Measurements from ENCODE around the gene FBN1. TPM values are rescaled to one million over a fixed set of nuclear protein-coding genes. Genes with fewer than 3 reads are reported as not detected.
A peak's percentile ranks its signal among the peaks of the same experiment; 100 is the strongest.

Gene FBN1
- total RNA-seq, 1 experiment from 2014 or later = 5.2 TPM

- TF ChIP-seq AR (CRISPR knock-in tag; IDR thresholded peaks at IDR 0.05) = no peak
- TF ChIP-seq ZMAT4 (CRISPR knock-in tag; IDR thresholded peaks at IDR 0.05) = no peak
- no peak for TF ChIP-seq TEAD1 (CRISPR knock-in tag; IDR thresholded peaks at IDR 0.05)
- TF ChIP-seq CREM (CRISPR knock-in tag; IDR thresholded peaks at IDR 0.05) = no peak
These were observed 237.9 kb downstream of the FBN1 start (continued) for GRCh38 chr15:48407646-48408045.

GRCh38 chr15:48406911-48407310 is 238.6 kb downstream of the FBN1 start:
- H3K27ac Mint-ChIP-seq = no peak overlapping the region
- TF ChIP-seq SMAD3 (CRISPR knock-in tag; IDR thresholded peaks at IDR 0.05; ENCODE audit: borderline replicate concordance) (no peak), USF2 (CRISPR knock-in tag; IDR thresholded peaks at IDR 0.05) (no peak), OVOL2 (CRISPR knock-in tag; IDR thresholded peaks at IDR 0.05; ENCODE audit: borderline replicate concordance) (no peak), RORB (CRISPR knock-in tag; IDR thresholded peaks at IDR 0.05) (no peak), EMX1 (CRISPR knock-in tag; IDR thresholded peaks at IDR 0.05) (no peak), NR2C2 (CRISPR knock-in tag; IDR thresholded peaks at IDR 0.05) (no peak), E2F1 (CRISPR knock-in tag; IDR thresholded peaks at IDR 0.05) (no peak), ZNF138 (CRISPR knock-in tag; conservative IDR thresholded peaks at IDR 0.05) (no peak), TP53 (CRISPR knock-in tag; IDR thresholded peaks at IDR 0.05) (no peak)
- TF ChIP-seq, protein P1, sequence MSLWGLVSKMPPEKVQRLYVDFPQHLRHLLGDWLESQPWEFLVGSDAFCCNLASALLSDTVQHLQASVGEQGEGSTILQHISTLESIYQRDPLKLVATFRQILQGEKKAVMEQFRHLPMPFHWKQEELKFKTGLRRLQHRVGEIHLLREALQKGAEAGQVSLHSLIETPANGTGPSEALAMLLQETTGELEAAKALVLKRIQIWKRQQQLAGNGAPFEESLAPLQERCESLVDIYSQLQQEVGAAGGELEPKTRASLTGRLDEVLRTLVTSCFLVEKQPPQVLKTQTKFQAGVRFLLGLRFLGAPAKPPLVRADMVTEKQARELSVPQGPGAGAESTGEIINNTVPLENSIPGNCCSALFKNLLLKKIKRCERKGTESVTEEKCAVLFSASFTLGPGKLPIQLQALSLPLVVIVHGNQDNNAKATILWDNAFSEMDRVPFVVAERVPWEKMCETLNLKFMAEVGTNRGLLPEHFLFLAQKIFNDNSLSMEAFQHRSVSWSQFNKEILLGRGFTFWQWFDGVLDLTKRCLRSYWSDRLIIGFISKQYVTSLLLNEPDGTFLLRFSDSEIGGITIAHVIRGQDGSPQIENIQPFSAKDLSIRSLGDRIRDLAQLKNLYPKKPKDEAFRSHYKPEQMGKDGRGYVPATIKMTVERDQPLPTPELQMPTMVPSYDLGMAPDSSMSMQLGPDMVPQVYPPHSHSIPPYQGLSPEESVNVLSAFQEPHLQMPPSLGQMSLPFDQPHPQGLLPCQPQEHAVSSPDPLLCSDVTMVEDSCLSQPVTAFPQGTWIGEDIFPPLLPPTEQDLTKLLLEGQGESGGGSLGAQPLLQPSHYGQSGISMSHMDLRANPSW (CRISPR knock-in tag; conservative IDR thresholded peaks at IDR 0.05; ENCODE audit: low read depth) = no peak
- TF ChIP-seq, protein P2, sequence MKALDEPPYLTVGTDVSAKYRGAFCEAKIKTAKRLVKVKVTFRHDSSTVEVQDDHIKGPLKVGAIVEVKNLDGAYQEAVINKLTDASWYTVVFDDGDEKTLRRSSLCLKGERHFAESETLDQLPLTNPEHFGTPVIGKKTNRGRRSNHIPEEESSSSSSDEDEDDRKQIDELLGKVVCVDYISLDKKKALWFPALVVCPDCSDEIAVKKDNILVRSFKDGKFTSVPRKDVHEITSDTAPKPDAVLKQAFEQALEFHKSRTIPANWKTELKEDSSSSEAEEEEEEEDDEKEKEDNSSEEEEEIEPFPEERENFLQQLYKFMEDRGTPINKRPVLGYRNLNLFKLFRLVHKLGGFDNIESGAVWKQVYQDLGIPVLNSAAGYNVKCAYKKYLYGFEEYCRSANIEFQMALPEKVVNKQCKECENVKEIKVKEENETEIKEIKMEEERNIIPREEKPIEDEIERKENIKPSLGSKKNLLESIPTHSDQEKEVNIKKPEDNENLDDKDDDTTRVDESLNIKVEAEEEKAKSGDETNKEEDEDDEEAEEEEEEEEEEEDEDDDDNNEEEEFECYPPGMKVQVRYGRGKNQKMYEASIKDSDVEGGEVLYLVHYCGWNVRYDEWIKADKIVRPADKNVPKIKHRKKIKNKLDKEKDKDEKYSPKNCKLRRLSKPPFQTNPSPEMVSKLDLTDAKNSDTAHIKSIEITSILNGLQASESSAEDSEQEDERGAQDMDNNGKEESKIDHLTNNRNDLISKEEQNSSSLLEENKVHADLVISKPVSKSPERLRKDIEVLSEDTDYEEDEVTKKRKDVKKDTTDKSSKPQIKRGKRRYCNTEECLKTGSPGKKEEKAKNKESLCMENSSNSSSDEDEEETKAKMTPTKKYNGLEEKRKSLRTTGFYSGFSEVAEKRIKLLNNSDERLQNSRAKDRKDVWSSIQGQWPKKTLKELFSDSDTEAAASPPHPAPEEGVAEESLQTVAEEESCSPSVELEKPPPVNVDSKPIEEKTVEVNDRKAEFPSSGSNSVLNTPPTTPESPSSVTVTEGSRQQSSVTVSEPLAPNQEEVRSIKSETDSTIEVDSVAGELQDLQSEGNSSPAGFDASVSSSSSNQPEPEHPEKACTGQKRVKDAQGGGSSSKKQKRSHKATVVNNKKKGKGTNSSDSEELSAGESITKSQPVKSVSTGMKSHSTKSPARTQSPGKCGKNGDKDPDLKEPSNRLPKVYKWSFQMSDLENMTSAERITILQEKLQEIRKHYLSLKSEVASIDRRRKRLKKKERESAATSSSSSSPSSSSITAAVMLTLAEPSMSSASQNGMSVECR (CRISPR knock-in tag; IDR thresholded peaks at IDR 0.05; ENCODE audit: borderline replicate concordance) = no peak
- ATAC-seq (peak; percentile 61), DNase-seq (ENCODE audit: low spot score) (peak; percentile 28)
- H3K4me3 Mint-ChIP-seq = no peak overlapping the region
- ChIA-PET CTCF (interaction anchor here (0.7 to 2.1 kb wide), 12 partner anchors 9 to 114 kb away, joined by 3 to 10 read pairs (median 4); no protein-coding TSS in a partner anchor), POLR2A (no interaction called here)
- no peaks in the 10 kb centered on the region for H3K9me3 Mint-ChIP-seq
- no peaks in the 10 kb centered on the region for H3K4me1 Mint-ChIP-seq
- H3K36me3 Mint-ChIP-seq = no peaks in the 10 kb centered on the region
- no peaks in the 10 kb centered on the region for H3K27me3 Mint-ChIP-seq (ENCODE audit: low read depth)

Measured in WTC11 (cell line).